Fibroblast of gingiva (primary cell): Measurements from ENCODE around the gene FADS2.
"Not testable (repeated sequence)": the region's sequence is repeated elsewhere in the genome, so short reads cannot be mapped to it uniquely, and the experiment has no call there.

Experiments used
- DNase-seq: peaks from one replicate; pipeline ENCODE4 v3.0.0-alpha.2; 2011; ENCODE audit warnings: low read depth

Gene FADS2

DNA sequence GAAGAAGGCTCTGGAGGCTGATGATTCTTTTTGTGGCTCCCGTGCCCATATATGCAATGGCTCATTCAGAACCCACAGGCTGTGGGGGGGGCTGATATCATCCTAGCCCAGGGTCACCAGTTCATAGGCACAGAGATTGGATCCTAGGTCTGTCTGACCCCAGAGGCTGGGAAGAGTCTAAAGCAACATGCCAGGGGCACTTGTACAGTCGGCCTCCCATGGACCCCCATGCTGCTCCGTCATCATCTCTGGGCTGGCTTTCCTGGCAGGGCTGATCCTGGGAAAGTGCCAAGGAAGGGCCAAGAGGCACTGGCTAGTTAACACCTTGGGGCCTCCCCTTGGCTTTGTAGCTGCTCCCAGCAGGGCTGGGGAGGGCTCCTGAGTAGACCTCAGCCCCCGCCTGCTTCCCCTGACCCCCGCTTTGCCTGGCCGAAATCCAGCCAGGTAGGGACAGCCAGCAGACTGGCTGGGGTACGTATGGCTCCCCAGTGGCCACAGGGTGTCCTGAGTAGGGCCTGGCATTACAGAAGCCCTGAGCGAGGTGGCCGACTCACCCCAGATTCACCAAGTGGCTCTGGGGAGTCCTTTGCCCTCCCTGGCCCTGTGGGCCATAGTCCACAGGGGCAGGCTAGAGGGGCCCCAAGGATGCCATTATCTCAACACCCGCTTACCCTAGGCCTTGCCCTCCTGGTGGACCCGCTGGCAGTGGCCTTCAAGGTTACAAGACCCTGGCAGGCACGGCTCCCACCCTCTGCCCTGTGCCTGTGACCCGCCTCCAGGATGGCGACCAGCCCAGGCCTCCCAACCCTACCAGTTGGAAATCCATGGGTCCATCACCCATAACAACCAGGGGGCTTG lies 40.7 kb downstream of the FADS2 start:
- DNase-seq: no peak

DNA sequence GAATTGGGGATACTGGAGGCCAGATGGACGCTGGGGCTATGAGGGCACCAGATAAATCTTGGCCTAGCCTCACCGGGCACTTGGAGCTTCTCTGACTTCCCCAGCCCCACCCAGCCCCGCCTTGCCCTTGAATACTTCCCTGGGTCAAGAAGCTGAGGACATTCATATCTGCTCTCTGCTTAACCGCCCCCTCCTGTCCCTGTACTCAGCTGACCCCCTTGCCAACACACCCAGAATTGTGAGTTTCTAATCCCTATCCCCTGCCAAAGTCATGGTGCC lies 41.3 kb downstream of the FADS2 start:
- DNase-seq: no peak

DNA sequence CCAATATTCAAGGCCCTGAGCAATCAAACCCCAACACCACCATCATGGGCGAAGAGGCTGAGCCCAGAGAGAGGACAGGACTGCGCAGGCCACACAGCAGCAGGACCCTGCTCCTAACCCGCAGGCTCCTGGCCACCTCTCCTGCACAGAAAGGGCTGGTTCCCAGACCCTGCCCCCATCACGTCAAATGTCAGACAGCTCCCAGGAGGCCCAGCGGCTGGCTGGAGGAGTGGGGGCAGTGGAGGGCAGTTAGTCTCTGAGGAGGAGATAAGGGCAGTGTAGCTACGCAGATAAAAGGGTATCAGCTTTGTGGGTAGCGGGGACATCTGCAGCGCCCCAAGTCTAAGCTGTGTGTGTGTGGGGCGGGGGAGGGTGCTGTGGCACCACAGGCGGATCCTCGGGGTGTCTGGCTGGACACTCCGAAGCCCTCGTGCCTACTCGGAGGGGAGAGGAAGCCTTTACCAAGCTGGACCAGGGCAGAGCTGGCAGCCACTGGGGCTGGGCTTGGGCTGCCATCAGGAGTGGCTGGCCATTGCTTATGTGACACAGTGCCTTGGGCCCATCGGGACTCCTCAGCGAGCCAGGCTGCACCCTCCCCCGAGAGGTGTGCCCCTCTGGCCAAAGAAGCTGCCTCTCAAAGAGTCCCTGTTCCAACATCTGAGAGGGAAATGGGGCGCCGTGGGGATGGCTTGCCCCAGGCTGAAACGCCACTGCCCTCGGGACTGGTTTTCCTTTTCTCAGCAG lies 41.8 kb downstream of the FADS2 start:
- DNase-seq: peak; percentile 31

DNA sequence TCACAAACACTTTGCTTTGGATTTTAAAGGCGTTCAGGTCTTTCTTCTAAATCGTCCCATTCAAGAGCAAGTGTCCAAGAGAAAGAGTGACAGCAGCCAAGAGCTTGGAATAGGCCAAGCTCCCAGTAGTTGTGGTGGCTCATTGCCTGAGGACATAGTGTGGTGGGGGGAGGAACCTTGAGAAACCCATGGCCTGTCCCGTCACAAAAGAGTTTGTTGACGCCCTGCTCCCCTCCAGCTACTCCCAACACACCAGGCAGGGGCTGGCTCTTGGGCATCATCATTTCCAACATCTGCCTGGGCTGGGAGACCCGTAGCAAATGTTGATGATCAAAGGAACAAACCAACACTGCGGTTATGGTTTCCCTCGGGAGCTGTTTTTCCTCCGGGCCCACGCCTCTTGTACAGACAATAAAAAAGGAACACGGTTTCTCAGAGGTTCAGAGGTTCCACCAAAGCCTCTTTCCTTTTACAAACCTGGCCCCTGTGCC lies 42.5 kb downstream of the FADS2 start:
- DNase-seq: peak; percentile 59

DNA sequence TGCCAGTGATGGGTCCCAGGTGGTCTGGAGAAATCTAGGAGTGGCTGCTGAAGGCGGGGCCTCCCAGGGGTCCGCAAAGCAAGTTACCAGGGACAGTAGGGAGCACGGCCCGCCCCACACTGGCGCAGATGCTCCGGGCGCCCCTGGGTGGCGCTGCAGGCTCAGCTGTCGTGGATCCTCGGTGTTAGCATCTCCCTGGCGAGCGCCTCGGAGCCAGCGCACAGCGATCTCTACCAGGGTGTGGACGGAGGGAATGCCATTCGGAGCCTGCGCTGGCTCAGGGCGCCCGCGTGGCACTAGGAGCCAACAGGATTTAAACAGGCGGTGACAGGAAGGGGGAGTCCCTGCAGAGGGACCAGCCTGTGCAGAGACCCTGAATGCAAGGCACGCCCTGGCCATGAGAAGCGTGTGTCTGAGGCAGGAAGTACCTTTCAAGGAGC lies 43.1 kb downstream of the FADS2 start:
- peak; percentile 82 for DNase-seq

DNA sequence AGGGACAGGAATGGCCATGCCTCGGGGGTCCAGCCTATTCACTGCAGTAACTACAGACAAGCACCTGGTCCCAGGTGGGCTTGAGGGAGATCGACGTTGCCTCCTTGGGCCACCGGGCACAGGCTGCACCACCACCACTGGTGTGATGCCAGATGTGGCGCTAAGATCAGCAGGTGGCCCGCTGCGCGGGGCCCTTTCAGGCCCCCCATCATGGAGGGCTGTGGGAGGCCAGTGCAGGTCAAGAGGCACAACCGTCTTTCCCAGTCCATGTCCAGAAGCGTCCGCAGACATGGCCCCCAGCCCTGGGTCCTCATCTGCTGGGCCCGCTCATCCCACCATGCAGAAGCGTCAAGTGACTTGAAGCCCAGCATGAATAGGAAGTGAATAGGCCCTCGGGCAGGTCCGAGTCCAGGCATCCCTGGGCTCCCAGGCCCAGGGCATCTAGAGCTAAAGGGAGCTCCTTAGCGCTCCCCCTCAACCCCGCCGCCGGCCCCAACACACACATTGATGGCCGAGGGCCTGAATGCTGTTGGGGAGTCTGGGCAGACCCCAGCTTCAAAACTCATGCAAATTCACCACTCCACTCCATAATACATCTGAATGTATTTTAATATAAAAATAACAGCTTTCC lies 45.0 kb downstream of the FADS2 start:
- no peak for DNase-seq

DNA sequence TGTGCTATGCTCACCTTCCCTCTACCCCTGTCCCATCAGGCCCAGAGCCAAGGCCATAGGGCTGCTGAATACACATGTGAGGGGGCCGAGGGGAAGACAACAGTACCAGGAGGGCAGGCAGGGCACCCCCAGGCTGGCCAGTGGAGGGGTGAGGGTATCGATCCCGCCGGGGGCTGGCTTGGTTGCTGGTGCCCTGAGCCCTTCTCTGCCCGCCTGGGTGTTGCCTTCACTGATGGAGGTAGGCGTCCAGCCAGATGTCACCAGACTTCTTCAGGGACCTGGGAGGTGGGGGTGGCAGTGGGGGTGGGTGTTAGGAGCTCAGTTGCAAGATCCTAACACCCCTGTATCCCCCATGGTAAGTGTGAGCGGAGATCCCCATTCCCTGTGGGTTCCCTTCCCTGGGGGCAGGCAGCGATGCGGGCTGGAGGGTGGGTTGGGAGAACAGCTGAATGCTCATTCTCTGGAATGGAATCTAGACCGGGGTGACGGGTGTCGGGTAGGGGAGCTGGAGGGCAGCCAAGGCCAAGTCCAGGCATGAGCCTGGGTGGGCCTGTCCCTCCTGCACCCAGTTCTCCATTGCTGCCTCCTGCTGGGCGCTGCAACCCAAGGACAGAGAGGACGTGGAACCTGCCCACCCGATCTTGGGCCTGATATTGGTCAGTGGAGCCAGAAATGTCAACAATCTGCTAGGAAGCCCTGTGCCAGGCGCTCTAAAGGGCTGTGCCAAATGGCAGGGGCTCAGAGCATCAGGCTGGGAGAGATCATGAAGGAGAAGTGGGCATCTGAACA lies 45.7 kb downstream of the FADS2 start:
- no peak for DNase-seq

DNA sequence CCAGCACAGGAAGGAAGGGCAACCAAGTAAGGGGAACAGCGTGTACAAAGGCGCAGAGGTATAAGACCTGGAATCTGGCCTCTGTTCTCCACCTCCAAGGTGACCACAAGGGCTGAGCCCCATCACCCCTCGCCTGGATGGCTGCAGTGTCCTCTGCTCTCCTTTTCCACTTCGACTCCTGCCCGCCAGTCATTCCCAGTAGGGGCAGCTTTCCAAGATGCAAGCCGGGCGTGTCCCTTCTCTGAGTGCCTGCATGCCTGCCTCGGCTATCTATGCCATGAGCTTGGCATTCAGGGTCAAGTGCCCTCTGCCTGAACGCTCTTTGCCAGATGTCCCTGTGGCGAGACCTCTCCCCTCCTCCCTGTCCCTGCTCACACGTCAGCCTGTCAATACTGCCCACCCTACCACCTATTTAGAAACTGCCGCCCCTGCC lies 46.3 kb downstream of the FADS2 start:
- peak; percentile 29 for DNase-seq

DNA sequence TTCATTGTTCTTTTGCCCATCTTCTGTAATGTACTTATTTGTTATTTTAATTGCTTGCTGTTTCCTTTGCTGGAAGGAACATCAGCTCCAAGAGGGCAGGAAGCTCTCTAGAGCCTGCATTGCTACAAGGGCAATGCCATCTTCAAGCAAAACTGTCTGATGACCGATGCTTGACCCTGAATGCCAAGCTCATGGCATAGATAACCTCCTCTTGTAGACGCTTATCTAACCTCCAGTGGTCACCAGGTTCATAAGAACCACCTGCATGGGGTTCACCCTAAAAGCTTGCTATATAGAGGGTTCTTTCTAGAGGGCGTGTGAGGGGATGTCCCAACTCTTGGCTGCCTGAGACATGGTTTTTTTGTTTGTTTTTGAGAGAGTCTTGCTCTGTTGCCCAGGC lies 46.8 kb downstream of the FADS2 start:
- DNase-seq: no peak

DNA sequence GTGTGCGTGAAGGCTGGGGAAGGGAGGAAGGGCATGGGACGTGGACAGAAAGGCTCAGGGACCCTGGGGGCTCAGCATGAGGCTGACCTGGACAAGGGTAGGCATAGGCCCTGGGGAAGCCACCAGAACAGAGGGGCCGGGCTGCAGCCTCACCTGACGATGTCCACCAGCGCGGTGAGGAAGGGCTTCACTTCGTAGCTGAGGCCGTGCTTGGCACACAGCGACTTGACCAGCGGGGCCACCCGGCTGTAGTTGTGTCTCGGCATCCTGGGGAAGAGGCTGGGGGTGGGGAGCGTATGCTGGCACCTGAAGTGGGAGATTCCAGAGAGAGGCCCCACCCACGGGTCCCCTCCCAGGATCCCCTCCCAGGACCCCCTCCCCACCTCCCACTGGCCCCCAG lies 47.6 kb downstream of the FADS2 start:
- no peak for DNase-seq

DNA sequence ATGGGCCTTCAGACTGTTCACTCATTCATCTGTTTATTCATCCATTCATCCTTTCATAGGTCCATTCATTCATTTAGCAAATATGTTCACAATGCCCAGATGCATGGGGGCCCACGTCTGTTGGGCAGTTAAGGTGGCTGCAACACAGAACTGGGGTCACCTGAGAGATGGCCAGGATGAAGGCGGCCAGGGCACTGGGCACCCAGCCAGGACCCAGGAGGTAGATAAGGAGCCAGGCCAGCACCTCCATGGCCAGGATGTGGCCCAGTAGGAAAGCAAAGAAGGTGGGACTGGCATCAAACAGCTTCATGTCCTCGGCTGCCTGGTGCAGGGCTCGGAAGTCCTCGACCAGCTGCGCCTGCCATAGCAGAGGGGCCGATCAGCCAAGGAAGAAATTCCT lies 51.1 kb downstream of the FADS2 start:
- DNase-seq: no peak

DNA sequence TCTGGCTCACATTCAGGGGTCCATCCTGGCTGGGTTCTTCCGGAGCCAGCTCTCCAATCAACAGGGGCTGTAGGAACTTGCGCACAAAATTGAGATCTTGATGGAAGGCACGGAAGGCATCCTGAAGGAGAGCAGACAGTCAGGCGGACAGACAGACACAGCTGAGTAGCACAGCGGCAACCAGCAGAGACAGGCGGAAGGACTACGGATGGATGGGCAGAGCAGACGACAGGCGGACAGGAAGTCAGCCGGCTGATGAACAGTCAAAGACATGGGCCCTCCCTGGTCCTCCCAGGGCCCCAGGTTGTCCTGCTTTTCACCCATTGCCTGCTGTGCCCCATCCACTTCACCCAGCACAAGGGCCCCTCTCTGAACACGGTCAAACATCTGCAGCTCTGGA lies 51.9 kb downstream of the FADS2 start:
- DNase-seq: no peak

DNA sequence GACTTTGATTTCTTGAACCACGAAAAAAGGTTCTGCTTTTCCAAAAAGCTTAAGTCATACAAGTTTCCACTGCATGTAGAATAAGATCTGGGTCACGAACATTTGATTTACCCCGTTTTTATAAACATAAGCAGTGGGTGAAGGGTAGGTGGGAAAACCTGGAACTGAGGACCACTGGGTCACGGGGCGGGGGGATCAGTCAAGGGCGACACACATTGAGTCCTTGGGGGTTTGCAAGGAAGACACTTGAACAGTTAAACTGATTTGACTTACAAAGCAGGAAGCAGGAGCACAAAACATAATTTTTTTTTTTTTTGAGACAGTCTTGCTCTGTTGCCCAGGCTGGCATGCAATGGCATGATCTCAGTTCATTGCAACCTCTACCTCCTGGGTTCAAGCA lies 52.4 kb downstream of the FADS2 start:
- DNase-seq: no peak

DNA sequence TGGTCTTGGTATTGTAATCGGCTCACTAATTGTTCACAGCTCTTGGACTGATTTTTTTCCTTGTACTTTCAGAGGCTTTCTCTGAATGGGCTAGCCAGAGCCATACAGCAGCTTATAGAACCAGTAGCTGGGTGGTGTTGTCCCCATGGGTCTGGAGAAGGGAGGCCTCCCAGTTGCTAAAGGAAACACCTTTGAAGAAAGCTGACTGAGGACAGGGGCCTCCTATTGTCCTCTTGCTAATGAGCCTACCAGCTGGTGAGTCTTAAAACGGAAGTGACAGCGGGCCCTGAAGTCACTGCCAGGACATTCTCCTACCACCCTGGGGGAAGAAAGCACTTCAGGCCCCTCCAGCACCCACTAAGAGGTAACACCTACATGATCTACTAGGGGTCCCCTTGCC lies 53.3 kb downstream of the FADS2 start:
- no peak for DNase-seq

DNA sequence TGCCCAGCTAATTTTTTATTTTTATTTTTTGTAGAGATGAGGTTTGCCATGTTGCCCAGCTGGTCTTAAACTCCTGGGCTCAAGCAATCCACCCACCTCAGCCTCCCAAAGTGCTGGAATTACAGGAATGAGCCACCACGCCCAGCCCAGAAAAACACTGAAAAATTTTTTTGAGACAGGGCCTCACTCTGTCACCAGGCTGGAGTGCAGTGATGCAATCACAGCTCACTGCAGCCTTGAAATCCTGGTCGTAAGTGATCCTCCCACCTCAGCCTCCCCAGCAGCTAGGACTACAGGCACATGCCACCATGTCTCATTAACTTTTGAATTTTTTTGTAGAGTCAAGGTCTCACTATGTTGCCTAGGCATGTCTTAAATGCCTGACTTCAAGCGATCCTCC lies 54.2 kb downstream of the FADS2 start:
- not testable (repeated sequence) for DNase-seq

DNA sequence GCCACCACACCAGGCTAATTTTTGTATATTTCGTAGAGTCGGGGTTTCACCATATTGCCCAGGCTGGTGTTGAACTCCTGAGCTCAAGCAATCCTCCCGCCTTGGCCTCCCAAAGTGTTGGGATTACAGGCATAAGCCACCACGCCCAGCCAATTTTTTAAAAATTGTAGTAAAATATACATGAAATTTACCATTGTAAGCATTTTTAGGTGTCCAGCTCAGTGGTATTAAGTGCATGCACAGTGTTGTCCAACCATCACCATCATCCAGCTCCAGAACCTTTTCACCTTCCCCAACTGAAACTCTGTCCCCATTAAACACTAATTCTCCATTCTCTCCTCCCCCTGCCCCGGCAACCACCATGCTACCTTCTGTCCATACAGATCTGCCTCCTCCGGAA lies 54.8 kb downstream of the FADS2 start:
- no peak for DNase-seq

DNA sequence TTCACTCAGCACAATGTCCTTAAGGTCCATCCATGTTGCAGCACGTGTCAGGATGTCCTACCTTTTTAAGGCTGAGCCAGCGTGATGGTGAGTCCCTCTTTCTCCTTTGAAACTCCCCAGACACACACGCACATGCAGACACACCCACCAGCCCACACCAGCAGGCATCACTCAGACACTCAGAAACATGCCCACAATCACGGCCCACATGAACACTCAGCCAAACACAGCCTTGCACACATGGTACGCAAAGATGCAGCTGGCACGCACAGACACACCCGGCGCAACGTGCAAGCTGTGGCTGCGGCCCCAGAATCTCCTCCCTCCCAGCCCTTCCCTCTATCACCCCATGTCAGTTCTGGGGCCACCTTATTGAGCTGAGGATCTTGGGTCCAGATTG lies 55.2 kb downstream of the FADS2 start:
- no peak for DNase-seq

DNA sequence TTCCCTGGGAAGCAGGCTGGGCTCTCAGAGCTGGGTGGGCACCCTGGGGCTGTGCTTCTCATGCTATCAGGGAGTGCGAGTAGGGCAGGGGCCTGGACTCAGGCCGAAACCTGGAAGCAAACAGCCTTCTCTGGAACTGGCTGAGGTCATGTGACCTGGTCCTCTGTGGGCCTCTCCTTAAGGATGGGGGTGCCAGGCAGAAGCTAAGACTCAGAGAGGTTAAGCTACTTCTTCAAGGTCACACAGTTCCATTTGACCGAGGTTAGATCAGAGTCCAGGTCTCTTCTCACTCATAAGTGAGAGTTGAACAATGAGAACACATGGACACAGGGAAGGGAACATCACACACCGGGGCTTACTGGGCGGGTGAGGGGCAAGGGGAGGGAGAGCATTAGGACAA lies 55.8 kb downstream of the FADS2 start:
- DNase-seq: no peak

DNA sequence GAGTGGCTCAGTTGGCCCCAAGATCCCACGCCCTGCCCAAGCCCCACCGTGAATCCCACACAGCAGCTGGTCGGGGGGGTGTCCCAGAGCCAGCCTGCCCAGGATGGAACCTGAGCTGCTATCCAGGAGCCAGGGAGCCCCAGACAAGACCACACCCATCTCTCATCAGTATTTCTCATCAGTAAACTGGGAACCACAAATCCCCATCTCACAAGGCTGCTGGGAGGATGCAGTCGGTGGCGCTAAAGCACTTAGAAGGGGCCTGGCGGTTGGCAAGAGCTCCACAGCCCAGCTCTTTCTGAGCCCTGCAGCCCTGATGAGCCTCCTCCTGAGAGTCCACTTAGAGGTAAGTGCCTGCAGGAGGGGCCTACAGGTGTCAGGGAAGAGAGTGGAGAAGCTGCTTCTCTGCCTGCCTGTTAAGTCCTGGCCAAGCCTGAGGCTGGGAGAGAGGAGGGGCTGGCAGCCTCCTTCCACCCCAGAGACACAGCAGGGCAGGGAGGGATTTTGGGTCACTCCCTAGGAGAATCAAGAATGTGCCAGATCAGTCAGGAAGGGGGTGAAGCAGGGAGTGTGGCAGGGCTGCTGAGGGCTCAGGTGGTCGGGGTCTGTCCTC lies 57.2 kb downstream of the FADS2 start:
- DNase-seq: no peak

DNA sequence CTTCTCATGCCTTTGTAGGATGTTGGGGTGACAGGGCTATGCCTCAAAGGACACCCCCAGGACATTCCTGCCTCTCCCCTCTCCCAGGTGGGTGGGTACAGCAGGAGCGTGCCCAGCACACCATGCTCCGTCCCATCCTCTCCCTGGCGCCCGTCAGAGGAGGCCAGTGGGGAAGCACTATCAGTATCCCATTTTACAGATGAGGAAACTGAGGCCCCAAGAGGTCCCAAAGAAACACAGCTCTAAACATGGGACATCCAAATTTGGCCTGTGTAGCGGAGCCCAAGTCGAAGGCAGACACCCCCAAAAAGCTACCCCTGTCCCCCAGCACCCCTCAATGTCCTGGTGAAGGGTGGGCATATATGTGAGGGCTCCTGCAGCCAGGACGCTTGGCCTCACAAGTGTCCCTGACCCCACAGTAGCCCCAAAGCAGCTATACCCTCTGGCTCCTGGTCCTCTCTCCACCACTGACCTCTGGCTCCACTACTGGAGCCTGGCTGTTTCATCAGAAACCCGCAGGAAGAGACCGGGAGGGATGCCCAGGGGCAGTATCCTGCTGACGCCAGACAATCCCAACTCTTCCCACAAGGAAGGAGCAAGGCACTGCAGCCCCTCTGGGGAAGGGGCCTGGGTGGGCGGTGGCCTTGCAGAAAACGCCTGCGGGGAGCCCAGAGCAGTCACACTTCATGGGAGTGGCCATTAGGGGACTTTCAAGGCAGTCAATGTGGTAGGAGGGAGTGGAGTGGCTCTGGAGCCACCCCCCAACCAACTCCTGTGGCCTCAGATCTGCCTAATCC lies 57.9 kb downstream of the FADS2 start:
- no peak for DNase-seq

DNA sequence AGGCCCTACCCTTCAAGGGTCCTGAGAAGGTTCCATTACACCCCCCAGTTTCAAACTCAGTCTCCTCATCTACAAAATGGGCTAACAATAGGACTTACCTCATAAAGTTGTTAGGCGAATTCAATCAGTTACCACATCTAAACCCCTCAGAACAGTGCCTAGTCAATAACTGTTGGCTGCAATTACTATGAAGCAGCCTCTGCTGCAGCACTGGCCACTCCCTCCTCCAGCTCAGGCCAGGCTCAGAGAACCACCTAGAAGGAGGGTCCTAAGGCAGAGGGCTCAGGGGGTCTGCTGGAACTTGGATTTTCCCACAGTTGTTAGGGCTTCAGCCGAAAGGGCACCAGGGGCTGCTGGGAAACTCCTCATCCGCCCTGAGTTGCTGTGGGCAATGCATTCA lies 58.5 kb downstream of the FADS2 start:
- DNase-seq: no peak
